ENCODE data around the gene TNFSF4.
"Not testable (repeated sequence)": the region's sequence is repeated elsewhere in the genome, so short reads cannot be mapped to it uniquely, and the experiment has no call there.

The TNFSF4 gene
- 2.3 to 12.4 reads per million in 2 donors for total RNA-seq

- no peak for DNase-seq
Measured at GRCh38 chr1:173206816-173207568, at the start of gene TNFSF4. TSS of gene TNFSF4 (minus strand) at chr1:173207331. CDS start at chr1:173207176, 155 bp downstream.

GRCh38 chr1:173255214-173255813 lies 48.2 kb upstream of the TNFSF4 start:
- DNase-seq, result no peak

DNA sequence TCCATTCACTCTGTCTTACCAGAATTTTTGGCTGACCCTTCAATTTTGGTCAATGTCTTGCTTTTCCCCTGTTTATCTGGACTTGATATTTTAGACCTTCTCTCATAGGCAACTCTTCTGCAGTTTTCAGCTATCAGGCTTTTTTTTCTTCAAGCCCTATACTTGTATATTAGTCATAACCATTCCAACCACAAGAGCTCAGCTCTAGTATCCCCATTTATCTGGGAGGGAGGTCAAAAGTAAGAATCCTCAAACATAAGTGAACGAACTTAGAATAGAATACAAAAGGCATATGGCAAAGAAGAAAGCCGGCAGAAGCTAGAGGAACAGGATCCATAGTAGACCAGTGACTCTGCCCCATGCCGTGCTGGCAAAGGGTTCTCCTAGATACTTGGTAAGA lies 45.9 kb upstream of the TNFSF4 start:
- DNase-seq, result no peak

DNA sequence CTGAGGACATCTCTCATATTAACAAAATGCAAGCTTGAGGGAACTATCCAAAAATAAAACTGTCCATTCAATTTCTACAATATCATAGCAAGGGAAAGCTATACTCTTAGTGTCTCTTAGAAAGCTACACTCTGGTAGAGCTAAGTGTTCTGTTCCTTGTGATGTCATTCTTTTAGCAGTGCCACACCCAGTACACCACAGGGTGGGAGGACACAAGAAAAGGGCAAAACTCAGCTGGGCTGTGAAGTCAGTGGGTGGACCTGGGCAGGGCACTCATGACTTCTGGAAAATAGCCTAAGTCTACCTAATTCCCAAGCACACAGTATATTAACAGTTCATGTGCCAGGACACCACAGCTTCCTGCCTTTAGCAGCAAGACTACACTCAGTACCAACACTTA lies 42.2 kb upstream of the TNFSF4 start:
- DNase-seq, result no peak

DNA sequence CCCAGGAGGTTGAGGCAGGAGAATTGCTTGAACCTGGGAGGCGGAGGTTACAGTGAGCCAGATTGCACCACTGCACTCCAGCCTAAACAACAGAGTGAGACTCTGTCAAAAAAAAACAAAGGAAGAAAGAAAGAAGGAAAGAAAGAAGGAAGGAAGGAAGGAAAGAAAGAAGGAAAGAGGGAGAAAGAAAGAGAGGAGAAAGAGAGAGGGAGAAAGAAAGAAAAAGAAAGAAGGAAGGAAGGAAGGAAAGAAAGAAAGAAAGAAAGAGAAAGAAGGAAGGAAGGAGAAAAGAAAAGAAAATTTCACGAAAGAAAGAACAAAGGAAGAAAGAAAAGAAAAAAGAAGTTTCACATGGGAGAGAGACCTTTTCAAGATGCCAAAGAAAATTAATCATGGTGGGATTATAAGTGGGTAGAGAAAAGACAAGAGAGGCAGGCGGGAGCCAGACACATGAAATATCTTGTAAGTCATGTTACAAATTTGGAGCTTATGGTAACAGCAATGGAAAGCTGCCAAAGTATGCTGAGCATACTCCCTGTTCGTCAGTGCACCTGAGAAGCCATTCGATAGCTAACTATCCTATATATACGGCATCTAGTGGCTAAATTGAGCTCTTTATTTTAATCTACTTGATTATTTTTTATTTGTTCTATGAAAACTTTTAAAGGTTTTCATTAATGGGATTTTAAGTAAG lies 41.3 kb upstream of the TNFSF4 start:
- DNase-seq, result no peak

- no peak for DNase-seq
Measured at GRCh38 chr1:173245892-173246291, 38.8 kb upstream of the TNFSF4 start.

GRCh38 chr1:173243300-173243699 lies 36.2 kb upstream of the TNFSF4 start:
- DNase-seq, result no peak

DNA sequence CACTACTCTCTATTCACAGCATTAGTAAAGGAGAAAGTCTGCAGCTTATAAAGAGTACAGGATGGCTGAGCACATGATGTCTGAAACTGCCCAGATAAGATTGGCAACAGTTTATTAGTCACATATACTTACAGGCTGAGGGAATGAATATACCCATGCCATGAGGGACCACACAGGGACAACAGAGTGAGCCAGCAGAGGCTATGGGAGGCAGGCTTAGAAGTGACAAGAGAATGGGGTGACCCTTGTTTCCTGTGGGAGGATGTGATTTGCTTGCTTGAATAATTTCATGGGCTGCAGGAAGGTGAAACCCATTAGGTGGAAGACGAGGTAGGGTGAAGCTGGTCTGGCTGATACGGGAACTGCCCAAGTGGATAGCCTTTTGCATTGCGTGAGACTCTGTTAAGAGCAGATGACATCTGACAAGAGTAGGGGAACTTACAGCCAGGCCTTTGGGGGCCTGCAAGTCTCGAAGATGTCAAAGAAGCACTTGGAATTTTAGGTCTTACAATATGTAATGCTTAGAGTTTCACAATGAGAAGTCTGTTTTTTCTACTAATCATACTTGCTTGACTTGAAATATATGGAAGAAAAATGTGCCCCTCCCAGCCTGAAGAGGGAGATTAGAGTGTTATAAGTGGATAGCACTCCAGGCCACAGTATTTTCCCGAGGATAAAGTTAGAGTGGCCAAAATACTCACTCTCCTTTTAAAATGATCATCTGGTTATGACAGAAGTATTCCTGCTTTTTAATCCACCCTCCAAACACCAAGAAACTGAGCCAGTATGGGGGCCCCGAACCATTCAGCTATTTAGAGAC lies 34.6 kb upstream of the TNFSF4 start:
- no peak for DNase-seq

DNA sequence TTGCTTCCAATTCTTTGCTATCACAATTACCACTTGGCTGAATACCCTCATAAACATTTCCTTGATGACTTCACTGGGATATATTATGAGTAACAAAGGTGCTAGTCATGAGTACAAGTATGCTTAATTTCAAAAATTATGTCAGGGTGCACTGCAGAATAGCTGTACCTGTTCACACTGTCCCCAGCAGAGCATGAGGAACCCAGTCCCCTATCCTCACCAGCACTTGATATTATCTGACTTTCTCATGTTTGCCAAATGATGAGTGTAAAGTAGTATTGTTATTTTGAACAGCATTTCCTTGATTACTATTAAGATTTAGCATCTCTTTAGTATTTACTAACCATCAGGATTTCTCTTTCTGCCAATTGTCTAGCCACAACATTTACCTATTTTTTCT lies 33.5 kb upstream of the TNFSF4 start:
- no peak for DNase-seq

DNA sequence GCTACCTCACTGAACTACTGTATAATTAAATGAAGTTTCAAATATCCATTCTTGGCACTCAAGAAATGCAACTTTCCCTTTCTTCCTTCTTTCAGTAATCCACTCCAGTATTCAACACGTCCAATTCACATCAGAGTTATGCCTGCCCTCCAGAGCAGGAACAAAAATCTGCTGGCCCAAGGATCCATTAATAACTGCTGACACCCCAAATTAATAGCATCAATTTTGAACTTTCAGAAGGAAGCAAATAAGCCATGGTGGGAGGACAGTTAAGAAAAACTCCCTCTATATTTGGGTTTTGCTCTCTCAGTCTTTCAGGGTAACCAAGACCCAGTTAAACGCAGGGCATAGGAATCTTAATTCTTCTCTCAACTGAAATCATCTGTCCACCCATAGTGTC lies 31.9 kb upstream of the TNFSF4 start:
- DNase-seq, result no peak

GRCh38 chr1:173234899-173235298 lies 27.8 kb upstream of the TNFSF4 start:
- DNase-seq, result no peak

GRCh38 chr1:173234434-173234833 lies 27.3 kb upstream of the TNFSF4 start:
- DNase-seq, result not testable (repeated sequence)

DNA sequence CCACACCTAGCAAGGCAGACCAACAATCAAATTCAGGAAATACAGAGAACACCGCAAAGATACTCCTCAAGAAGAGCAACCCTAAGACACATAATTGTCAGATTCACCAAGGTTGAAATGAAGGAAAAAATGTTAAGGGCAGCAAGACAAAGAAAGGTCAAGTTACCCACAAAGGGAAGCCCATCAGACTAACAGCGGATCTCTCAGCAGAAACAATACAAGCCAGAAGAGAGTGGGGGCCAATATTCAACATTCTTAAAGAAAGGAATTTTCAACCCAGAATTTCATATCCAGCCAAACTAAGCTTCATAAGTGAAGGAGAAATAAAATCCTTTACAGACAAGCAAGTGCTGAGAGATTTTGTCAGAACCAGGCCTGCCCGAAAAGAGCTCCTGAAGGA lies 21.9 kb upstream of the TNFSF4 start:
- not testable (repeated sequence) for DNase-seq

DNA sequence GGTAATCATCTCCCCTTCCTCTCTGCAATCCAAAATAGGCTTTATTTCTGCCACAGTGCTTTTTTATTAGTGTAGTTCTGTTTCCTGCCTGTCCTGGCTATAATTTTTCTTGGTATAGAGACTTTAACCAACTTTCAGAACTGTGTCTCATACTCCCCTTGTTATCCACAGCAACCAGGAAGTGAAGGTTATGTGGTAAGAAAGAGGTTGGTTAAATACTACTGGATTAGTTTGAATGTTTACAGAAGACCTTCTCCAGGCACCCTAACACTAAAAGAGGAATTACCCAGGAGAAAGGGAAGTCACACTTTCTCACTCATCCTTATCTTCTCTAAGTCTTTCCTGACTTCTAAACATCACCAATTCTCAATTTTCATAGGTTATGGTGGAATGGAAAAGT lies 17.8 kb upstream of the TNFSF4 start:
- no peak for DNase-seq

DNA sequence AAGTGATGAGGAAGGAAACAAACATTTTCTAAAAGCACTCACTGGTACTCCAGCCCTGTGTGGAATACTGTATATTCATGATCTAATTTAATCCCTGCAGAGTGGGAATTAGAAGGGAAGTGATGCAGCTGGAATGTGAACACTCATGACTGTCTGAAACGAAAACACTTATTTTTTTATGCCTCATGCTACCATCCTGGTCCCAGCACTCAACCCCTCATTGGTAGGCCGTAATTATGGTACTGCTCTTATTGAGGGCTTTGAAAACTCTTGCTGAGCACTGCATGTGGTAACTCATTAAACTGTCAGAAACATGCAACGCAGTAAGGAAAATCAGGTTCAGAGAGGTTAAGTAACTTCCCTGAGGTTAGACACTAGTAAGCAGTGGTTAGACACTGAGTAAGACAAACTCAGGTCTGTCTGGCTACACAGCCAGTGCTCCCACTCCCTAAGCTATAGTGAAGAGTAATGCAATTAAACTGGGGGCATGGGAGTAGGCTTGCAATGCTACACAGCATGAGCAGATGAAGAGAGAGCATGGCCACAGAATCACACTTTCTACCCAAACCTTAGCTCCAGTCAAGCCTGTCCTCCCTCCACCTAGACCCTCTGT lies 17.3 kb upstream of the TNFSF4 start:
- no peak for DNase-seq

DNA sequence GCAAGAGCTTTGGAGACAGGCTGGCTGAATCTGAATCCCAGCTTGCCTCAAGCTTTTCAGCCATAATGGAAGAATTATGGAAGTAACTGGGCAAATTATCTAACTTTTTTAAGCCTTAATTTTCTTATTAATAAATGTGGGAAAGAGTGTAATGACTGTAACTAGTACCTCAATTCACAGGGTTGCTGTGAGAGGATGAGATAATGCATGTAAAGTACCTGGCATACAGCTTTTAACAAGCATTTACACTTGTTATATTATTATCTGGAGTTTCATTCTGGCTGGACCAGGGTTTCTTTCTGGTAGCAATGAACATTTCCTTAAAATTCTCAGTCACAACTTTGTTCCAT lies 15.9 kb upstream of the TNFSF4 start:
- DNase-seq, result no peak

DNA sequence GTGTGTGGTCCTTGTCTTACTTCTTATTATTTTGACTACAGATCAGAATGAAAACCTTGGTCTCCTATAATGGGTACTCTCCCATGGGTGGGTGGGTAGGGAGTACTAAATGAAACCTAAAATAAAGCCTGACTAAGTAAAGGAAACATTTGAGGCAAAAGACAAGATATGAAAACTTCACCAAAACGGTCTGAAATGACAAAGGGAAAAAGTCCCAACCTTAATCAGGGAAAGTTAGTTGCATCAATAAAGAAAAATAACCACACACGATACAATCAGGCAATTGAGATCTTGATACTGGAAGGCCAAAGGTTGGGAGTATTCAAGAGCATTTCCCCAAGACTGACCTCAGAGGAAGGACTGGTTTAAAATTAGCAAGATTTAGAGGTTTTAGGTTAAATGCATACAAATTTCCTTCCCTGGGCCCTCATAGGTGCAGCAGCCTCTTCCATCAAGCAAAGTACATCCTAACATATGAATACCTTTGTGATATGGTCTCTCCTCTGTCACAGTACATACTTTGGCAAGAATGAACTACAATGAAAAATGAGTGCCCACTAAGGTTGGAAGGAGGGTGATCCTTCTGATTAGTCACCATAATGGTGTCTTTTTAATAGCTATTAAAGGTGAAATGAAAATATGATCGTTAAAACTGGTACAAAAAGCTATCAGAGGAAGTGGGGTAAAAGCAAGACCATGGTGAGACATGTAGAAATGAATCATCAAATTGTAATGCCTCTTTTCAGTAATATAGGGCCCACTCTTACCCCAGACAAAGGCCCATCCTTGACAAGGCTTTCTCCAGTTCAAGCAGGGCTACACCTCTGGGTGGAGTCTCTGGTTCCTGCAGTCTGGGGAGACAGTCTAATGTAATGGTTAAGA lies 15.3 kb upstream of the TNFSF4 start:
- no peak for DNase-seq

DNA sequence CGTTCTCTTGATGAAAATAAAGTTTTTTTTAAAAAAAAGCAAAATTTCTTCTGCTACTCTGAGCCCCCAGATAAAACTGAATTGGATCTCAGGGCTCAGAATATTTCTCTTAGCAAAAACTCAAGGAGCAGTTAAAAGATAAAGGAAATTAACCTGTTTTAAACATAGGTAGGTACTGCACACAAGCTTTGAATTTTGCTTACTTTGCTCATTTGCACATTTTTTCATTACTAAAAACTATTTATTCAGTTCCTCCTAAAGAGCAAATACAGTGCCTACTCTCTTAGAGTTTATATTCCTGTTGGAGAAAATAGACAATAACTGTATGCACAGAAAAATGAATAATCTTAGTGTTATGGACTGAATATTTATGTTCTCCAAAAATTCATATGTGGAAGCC lies 13.0 kb upstream of the TNFSF4 start:
- DNase-seq, result no peak

GRCh38 chr1:173213665-173214064 lies 6.5 kb upstream of the TNFSF4 start:
- DNase-seq, result no peak

- no peak for DNase-seq
Measured at GRCh38 chr1:173212952-173213491, 5.9 kb upstream of the TNFSF4 start.

GRCh38 chr1:173210716-173211231 lies 3.6 kb upstream of the TNFSF4 start:
- DNase-seq, result no peak

Data from activated gamma-delta T cell (primary cell).